NCI-H128 (cell line): ENCODE results near the gene TMEM250.
A peak's percentile ranks its signal among the peaks of the same experiment; 100 is the strongest.

Experiments used
- DNase-seq: peaks from one replicate; lab custom pipeline; 2025; ENCODE audit not compliant: unreplicated experiment; lab: John Stamatoyannopoulos, UW

Gene TMEM250

DNA sequence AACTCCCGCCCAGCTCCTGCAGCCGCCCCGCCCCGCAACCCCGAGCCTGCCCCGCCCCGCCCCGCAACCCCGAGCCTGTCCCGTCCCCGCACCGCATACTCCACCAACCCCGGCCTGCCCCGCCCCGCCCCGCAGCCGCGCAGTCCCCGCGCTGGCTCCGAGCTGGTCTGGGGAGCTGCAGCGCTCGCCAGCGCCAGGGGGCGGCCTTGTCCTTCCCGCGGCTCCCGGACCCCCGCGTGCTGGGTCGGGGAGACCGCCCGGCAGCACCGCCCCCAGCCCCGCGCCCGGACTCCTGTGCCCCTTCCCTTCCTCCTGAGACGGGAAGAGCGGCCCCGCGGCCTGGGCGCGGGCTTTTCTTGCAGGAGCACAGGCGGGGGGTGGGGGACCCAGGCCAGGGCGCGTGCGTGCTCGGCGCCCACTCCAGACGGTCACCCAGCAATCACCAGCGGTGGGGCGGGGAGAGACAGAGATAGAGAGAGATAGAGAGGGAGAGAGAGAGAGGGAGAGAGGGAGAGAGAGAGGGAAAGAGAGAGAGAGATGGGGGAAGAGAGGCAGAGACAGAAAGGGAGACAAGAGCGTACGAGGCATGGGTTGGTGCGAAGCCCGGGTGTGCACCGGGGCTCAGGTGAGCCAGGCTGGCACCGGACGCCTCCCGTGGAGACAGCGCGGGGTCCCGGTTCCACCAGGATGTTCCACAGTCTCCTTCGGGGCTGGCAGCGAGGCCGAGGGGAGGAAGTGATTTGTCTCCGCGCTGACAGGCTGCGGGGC lies 14.7 kb upstream of the TMEM250 start:
- no peak for DNase-seq

GRCh38 chr9:136132512-136133050 lies 13.9 kb upstream of the TMEM250 start:
- no peak for DNase-seq

DNA sequence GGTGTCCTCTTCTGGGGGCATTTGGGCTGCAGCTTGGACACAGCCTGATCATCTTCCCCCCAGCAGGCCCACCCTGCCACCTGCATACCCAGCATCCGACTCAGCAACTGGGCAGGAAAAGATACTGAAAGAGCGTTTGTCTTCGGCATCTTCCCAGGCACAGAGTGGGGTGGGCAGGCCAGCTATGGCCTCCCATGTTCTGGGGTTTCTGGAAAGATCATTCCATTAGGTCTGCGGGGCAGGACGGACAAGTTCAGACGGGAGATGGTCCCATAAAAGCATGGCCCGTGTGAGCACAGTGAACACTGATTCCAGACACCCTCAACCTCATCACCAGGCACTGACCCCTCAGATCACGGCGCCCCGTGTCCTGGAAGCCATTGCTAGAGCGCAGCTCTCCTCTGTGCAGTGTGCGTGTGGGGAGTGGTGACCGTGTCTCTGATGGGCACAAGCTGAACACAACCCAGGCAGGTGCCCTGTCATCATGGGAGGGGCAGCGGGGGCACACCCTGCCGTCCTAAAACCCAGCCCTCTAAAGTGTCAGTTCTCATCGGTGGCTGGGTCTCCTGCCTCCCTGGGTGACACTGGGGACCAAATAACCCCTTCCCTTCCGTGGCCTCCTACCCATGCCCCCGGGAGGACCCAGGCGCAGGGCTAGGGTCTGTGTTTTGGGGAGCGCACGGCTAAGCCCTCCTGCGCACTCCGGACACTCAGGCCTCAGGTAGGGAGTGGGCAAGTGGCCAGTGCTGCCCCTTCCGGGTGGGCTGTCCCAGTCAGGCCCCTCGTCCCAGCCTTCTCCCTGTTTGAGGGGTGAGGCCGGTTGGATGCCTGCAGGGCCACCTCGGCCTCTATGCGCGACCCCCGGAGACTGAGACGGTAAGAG lies 13.2 kb upstream of the TMEM250 start:
- no peak for DNase-seq

GRCh38 chr9:136129176-136129575 lies 10.5 kb upstream of the TMEM250 start:
- DNase-seq = no peak

DNA sequence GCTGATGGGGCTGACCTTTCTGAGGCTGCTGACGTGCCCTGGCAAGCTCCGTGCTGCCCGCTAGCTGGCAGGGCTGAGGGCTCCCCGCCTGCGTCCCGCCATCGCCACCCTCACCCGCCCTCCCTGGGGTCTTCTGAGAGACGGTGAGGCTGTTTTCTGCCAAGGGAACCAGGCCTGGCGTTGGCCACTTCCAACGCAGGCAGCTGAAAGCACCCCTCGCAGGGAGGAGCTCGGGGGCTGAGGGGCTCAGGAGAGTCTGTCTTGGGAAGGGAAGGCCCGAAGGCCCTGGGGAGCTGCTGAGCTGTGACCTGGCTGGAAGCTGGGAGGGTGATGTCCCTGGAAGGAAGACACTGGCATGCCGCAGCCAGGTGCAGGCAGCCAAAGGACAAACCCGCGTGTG lies 9.8 kb upstream of the TMEM250 start:
- DNase-seq = no peak

DNA sequence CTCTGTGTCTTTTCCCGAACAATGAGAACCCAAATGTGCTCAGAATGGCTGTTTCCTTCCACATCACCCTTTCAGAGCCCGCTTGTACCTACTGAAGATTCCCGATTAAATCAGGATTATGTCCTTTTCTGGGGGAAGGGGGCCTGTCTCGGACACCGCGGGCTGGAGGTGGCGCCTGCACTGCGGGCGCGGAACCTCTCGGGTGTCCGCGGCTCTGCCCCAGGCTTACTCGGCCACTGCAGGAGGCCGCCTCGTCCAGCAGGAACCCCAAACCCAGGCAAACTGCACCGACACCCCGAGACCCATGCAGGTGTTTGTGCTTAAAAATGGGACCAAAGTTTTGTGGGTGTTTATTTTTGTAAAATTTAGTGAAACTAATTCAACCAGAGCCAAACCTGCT lies 8.6 kb upstream of the TMEM250 start:
- no peak for DNase-seq

GRCh38 chr9:136124976-136125692 lies 6.5 kb upstream of the TMEM250 start:
- DNase-seq = no peak

- peak; percentile 14 for DNase-seq
These were observed 4.0 kb upstream of the TMEM250 start for GRCh38 chr9:136122425-136123383.

DNA sequence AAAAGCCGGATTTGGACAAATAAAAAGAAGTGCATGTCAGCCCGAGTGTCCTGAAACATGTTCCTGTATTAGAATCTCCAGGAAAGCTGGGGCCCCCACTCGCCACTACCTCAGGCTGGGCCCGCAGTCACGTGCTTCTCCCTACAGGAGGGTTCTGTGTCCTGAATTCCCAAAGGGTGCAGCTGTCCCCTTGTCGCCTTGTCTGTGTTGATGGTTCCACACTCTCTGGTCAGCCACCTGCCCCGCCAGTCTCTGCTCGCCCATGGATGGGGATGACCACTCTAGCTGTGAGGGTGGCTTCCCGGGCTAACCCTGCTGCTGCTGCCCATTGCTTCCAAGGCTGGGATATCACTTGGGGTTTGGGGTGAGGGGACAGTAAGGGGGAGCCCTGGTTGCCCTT lies 3.1 kb upstream of the TMEM250 start:
- DNase-seq = no peak

DNA sequence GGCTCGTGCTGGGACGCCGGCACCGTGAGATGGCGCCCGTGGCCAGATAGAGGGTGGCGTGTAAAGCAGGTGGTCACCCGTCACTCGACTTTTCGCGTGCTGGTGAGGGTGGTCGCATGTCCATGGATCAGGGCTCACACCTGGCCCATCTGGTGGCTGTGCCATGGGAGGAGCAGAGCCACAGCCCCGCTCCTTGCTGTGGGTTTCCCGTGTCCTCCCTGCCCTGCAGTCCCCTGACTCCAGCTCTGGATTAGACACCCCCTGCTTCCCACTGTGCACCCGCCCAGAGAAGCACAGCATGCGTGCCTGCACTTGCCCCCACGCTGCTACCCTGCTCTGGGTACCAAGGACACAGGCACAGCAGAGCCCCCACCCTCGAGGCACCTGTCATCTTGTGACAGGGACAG lies 1.8 kb upstream of the TMEM250 start:
- no peak for DNase-seq

- DNase-seq = no peak
These were observed 1.3 kb upstream of the TMEM250 start for GRCh38 chr9:136119883-136120393.

- DNase-seq = no peak
These were observed 597 bp upstream of the TMEM250 start for GRCh38 chr9:136119061-136119882.

DNA sequence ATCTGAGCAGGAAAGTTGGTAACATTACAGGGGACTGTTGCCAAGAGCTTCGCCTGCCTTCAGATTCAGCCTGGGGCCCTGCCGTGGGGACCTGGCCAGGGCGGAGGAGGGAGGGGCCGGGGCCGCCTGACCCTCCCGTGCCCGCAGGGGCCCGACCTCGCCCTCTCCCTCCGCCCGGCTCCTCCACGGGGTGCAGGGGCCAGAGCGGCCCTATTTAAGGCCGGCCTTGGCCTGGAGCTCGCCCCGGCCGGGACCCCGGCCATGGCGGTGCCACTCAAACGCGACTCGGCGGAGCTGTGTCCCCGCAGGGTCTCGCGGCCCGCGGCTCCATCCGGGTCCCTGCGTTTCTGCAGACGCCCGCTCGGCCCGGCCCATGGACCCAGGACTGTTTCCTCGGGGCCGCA lies 757 bp downstream of the TMEM250 start:
- DNase-seq = no peak

DNA sequence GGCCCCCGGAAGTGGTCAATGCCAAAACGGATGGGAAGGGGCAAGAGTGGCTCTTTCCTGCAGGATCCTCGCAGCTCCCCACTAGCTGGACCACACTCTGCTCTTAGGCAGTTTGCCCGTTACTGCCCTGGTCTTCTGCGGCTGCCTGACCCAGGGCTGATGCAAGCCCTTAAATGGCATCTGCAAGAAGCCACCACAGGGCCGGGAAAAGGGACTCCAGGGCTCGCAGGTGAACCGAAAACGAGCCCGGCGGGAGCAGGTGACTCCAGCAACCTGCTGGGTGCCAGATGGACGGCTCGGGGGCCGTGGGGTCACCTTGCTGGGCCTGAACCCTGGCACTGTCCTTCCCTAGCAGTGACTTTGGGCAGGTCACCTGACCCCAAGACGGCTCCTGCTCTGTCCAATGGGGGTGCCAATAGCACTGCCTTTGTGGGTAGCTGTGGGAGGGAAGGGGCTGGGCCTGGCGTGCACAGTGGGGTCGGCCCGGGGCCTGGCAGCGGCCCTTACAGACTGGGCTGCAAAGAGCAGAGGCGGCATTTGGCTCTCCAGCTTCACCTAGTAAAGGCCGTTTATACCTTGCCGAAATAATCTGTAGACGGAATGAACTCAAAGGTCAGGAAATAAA lies 1.3 kb downstream of the TMEM250 start:
- no peak for DNase-seq

DNA sequence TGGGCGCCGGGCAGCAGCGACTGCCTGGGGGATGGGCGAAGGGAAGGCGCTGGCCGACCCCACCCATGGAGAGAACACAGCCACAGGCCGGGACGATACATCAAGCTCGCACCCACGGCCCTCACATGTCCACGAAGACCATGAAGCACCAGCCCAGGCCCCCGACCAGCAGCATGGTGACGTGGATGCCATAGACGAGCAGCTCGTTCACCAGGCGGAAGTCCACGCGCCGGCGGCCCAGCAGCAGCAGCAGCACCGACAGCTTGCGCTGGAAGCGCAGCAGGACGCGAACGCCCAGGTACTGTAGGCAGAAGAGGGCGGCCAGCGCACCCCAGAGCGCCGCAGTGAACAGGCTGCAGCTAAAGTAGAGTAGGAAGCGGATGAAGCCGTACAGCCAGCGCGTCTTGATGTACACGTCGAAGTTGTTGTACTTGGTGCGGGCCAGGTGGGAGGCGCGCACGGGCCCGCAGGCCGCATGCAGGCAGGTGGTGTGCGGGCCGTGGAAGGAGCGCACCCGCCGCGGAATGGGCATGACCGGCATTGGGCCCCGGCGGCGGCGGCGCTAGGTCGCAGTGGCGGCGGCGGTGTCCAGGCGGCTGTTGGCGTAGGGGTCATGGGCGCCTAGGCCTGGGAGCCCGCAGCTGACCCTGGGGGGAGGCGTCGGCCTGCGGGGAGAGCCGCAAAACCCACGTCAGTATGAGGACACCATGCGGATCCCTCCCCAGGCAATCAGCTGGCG lies 2.1 kb downstream of the TMEM250 start:
- no peak for DNase-seq

GRCh38 chr9:136115641-136116359 lies 2.9 kb downstream of the TMEM250 start:
- DNase-seq = no peak

GRCh38 chr9:136115206-136115605 lies 3.5 kb downstream of the TMEM250 start:
- DNase-seq = no peak
